DMS53 treated with DMSO at 0.1 percent for 48 hours (cell line): ENCODE data around the gene AIDA.

ENCODE experiments used
- DNase-seq: peaks from one replicate; lab custom pipeline; 2025; ENCODE audit not compliant: unreplicated experiment; lab: John Stamatoyannopoulos, UW

The AIDA gene

GRCh38 chr1:222653178-222653827 lies 59.0 kb downstream of the AIDA start:
- DNase-seq, result no peak

GRCh38 chr1:222652676-222653075 lies 59.6 kb downstream of the AIDA start:
- DNase-seq, result no peak

- DNase-seq, result peak; percentile 41
Observed at GRCh38 chr1:222644636-222644980, 67.7 kb downstream of the AIDA start.

- DNase-seq, result peak; percentile 98
Observed at GRCh38 chr1:222643938-222644635, 68.2 kb downstream of the AIDA start.

GRCh38 chr1:222643606-222643937 lies 68.7 kb downstream of the AIDA start:
- DNase-seq, result no peak

- DNase-seq, result no peak
Observed at GRCh38 chr1:222642468-222642867, 69.8 kb downstream of the AIDA start.

GRCh38 chr1:222641269-222641948 lies 70.9 kb downstream of the AIDA start:
- no peak for DNase-seq

GRCh38 chr1:222634180-222635013 lies 77.9 kb downstream of the AIDA start:
- peak; percentile 83 for DNase-seq

GRCh38 chr1:222632749-222633148 lies 79.5 kb downstream of the AIDA start:
- no peak for DNase-seq

GRCh38 chr1:222631611-222632208 lies 80.6 kb downstream of the AIDA start:
- DNase-seq, result no peak

GRCh38 chr1:222629921-222630535 lies 82.3 kb downstream of the AIDA start:
- no peak for DNase-seq

- no peak for DNase-seq
Observed at GRCh38 chr1:222627232-222627631, 85.1 kb downstream of the AIDA start.

- no peak for DNase-seq
Observed at GRCh38 chr1:222624214-222624613, 88.1 kb downstream of the AIDA start.

- DNase-seq, result no peak
Observed at GRCh38 chr1:222623458-222623857, 88.8 kb downstream of the AIDA start.

- no peak for DNase-seq
Observed at GRCh38 chr1:222622765-222623164, 89.5 kb downstream of the AIDA start.

- no peak for DNase-seq
Observed at GRCh38 chr1:222620566-222620965, 91.7 kb downstream of the AIDA start.

- DNase-seq, result no peak
Observed at GRCh38 chr1:222618880-222619596, 93.3 kb downstream of the AIDA start.
